Measurements from ENCODE around the gene SPOCK2. TPM values are rescaled to one million over a fixed set of nuclear protein-coding genes. Genes with fewer than 3 reads are reported as not detected.
A peak's percentile ranks its signal among the peaks of the same experiment; 100 is the strongest.

The SPOCK2 gene
- total RNA-seq, 1 experiment from 2014 or later, result 4.8 TPM

DNA sequence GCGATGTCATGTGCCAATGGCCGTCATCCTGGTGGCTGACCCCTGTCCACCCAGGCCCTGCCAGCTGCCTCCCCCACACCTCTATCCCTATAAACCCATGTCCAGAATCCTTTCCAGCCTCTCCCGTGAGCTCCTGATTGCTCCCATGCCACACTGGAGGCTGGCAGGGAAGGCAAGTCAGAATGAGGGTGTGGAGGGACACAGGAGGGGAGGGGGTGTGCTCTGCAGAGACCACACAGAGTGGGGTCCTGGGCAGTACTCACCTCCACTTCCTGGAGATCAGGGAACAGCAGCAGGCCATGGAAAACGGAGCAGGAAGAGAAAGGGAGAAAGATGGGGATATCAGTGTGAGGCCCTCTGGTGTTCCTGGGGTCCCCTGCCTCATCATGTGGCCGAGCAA lies 15.7 kb downstream of the SPOCK2 start:
- BruUV-seq (replicated peaks), result no TSS peak
- DNase-seq (ENCODE audit: low read depth, low spot score), result no peak
- TF ChIP-seq SIN3A (IDR thresholded peaks at IDR 0.05; ENCODE audit: borderline replicate concordance, insufficient read depth, low read depth, low read length) (no peak), TCF7L2 (IDR thresholded peaks at IDR 0.05; ENCODE audit: low read depth, low read length) (no peak), POLR2AphosphoS5 (IDR thresholded peaks at IDR 0.05; ENCODE audit: low read depth, low read length) (no peak)
- TF ChIP-seq, protein P1, sequence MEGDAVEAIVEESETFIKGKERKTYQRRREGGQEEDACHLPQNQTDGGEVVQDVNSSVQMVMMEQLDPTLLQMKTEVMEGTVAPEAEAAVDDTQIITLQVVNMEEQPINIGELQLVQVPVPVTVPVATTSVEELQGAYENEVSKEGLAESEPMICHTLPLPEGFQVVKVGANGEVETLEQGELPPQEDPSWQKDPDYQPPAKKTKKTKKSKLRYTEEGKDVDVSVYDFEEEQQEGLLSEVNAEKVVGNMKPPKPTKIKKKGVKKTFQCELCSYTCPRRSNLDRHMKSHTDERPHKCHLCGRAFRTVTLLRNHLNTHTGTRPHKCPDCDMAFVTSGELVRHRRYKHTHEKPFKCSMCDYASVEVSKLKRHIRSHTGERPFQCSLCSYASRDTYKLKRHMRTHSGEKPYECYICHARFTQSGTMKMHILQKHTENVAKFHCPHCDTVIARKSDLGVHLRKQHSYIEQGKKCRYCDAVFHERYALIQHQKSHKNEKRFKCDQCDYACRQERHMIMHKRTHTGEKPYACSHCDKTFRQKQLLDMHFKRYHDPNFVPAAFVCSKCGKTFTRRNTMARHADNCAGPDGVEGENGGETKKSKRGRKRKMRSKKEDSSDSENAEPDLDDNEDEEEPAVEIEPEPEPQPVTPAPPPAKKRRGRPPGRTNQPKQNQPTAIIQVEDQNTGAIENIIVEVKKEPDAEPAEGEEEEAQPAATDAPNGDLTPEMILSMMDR (IDR thresholded peaks at IDR 0.05), result no peak
- TF ChIP-seq, protein P2, sequence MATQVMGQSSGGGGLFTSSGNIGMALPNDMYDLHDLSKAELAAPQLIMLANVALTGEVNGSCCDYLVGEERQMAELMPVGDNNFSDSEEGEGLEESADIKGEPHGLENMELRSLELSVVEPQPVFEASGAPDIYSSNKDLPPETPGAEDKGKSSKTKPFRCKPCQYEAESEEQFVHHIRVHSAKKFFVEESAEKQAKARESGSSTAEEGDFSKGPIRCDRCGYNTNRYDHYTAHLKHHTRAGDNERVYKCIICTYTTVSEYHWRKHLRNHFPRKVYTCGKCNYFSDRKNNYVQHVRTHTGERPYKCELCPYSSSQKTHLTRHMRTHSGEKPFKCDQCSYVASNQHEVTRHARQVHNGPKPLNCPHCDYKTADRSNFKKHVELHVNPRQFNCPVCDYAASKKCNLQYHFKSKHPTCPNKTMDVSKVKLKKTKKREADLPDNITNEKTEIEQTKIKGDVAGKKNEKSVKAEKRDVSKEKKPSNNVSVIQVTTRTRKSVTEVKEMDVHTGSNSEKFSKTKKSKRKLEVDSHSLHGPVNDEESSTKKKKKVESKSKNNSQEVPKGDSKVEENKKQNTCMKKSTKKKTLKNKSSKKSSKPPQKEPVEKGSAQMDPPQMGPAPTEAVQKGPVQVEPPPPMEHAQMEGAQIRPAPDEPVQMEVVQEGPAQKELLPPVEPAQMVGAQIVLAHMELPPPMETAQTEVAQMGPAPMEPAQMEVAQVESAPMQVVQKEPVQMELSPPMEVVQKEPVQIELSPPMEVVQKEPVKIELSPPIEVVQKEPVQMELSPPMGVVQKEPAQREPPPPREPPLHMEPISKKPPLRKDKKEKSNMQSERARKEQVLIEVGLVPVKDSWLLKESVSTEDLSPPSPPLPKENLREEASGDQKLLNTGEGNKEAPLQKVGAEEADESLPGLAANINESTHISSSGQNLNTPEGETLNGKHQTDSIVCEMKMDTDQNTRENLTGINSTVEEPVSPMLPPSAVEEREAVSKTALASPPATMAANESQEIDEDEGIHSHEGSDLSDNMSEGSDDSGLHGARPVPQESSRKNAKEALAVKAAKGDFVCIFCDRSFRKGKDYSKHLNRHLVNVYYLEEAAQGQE (IDR thresholded peaks at IDR 0.05; ENCODE audit: insufficient read depth in 1 of 2, low read depth in 2 of 2, low read length in 1 of 2), result no peak
- H3K9me3 ChIP-seq (ENCODE audit: control insufficient read depth, insufficient read depth, low read depth, low read length), result no peaks in the 10 kb centered on the region
- POLR2A ChIA-PET, result no interaction called here
- H3K36me3 ChIP-seq (ENCODE audit: control insufficient read depth, insufficient read depth, low read length), result no peaks in the 10 kb centered on the region
- H3K27me3 ChIP-seq (ENCODE audit: control insufficient read depth, insufficient read depth, low read length), result no peaks in the 10 kb centered on the region
- CTCF ChIA-PET, result interaction anchor here (0.5 kb wide), 1 partner anchor 15 kb away, joined by 3 read pairs; no protein-coding TSS in a partner anchor
- H3K27ac ChIP-seq (ENCODE audit: low read length), result peak overlapping the region; percentile 39; the same call in 1 of the 2 replicates
- in situ Hi-C loops (cut with HindIII; ENCODE audit: low pct_unique_long_range_greater_than_20kb, low sequenced_read_pairs) (no loop called here), intact Hi-C loops (cut with micrococcal nuclease; ENCODE audit: unreplicated experiment) (no loop called here)
- no peak for ATAC-seq
- H3K4me1 ChIP-seq (ENCODE audit: control insufficient read depth, insufficient read depth, low read length), result peaks cover 38% of the 10 kb centered on the region
- H3K4me3 ChIP-seq (ENCODE audit: low read depth in 2 of 2, low read length in 2 of 2), result no peak overlapping the region

DNA sequence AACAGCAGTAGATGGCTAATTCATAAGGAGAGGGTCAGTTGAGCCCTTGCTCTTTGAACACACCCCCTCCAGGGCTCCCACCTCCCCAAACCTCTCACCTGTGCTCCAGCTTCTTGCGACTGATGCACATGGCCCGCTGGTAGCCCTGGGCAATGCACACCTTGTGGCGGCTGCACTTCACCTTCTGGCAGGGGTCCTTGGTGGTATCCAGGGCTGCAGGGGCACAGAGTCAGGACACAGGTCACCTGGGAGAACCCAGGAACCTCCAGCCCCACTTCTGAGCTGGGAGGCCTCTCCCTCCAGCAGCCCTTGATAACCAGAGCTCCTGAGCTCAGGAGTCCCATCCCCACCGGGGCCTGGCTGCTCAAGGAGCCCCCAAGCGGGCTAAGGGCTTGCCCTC lies 16.3 kb downstream of the SPOCK2 start:
- ChIA-PET POLR2A (no interaction called here), CTCF (interaction anchor here (0.5 kb wide), 1 partner anchor 22 kb away, joined by 6 read pairs; no protein-coding TSS in a partner anchor)
- intact Hi-C loops (cut with micrococcal nuclease; ENCODE audit: unreplicated experiment) (no loop called here), in situ Hi-C loops (cut with HindIII; ENCODE audit: low pct_unique_long_range_greater_than_20kb, low sequenced_read_pairs) (no loop called here)
- TF ChIP-seq SIN3A (IDR thresholded peaks at IDR 0.05; ENCODE audit: borderline replicate concordance, insufficient read depth, low read depth, low read length) (no peak), TCF7L2 (IDR thresholded peaks at IDR 0.05; ENCODE audit: low read depth, low read length) (no peak), POLR2AphosphoS5 (IDR thresholded peaks at IDR 0.05; ENCODE audit: low read depth, low read length) (no peak)
- TF ChIP-seq, protein P2 (IDR thresholded peaks at IDR 0.05; ENCODE audit: insufficient read depth in 1 of 2, low read depth in 2 of 2, low read length in 1 of 2), result no peak
- TF ChIP-seq, protein P1 (IDR thresholded peaks at IDR 0.05), result no peak
- peak overlapping the region; percentile 39; the same call in 1 of the 2 replicates for H3K27ac ChIP-seq (ENCODE audit: low read length)
- H3K27me3 ChIP-seq (ENCODE audit: control insufficient read depth, insufficient read depth, low read length), result no peaks in the 10 kb centered on the region
- H3K4me1 ChIP-seq (ENCODE audit: control insufficient read depth, insufficient read depth, low read length), result peaks cover 38% of the 10 kb centered on the region
- no peaks in the 10 kb centered on the region for H3K9me3 ChIP-seq (ENCODE audit: control insufficient read depth, insufficient read depth, low read depth, low read length)
- ATAC-seq (no peak), DNase-seq (ENCODE audit: low read depth, low spot score) (no peak)
- no peaks in the 10 kb centered on the region for H3K36me3 ChIP-seq (ENCODE audit: control insufficient read depth, insufficient read depth, low read length)
- no TSS peak for BruUV-seq (replicated peaks)
- no peak overlapping the region for H3K4me3 ChIP-seq (ENCODE audit: low read depth in 2 of 2, low read length in 2 of 2)
